Stomach (tissue), 9 donors: ENCODE measurements around the gene PHACTR3. TPM values are rescaled to one million over a fixed set of nuclear protein-coding genes. Genes with fewer than 3 reads are reported as not detected.
A peak's percentile ranks its signal among the peaks of the same experiment; 100 is the strongest.

Experiments used
- DNase-seq, 2 donors: peaks; one replicate each; pipeline versions ENCODE4 v3.0.0 to v3.0.0-alpha.2; 2013 to 2019
- H3K27ac ChIP-seq, 5 donors: fragments of 200-600 bp in 4 of 5; sonication (generic) in 4 of 5; one replicate each; pipeline ENCODE4 v1.5.1; 2013 to 2019; ENCODE audit warnings: mild to moderate bottlenecking in 1 of 5, moderate library complexity in 1 of 5
- H3K27me3 ChIP-seq, 3 donors: fragments of 200-600 bp; sonication (generic); one replicate each; pipeline ENCODE4 v1.5.1; 2017 to 2019; ENCODE audit warnings: mixed run types in 1 of 3
- H3K36me3 ChIP-seq, 4 donors: fragments of 200-600 bp; sonication (generic); 1 replicate in 3 of 4; 2 replicates in 1 of 4; pipeline ENCODE4 v1.5.1; 2016 to 2019
- H3K4me1 ChIP-seq, 4 donors: fragments of 200-600 bp; sonication (generic); one replicate each; pipeline ENCODE4 v1.5.1; 2016 to 2019
- H3K4me3 ChIP-seq, 4 donors: fragments of 200-600 bp; sonication (generic) in 3 of 4; one replicate each; pipeline ENCODE4 v1.5.1; 2016 to 2019; ENCODE audit warnings: mild to moderate bottlenecking in 1 of 4
- H3K9me3 ChIP-seq, 4 donors: fragments of 200-600 bp; sonication (generic); one replicate each; pipeline ENCODE4 v1.5.1; 2016 to 2019
- EP300 ChIP-seq: sonication (generic); formaldehyde crosslinking; IDR thresholded peaks from one replicate; pipeline ENCODE4 v1.6.1; 2017; ENCODE audit warnings: antibody characterized with exemption
- POLR2A ChIP-seq, 4 donors: fragments of 450-650 bp; IDR thresholded peaks; one replicate each; pipeline ENCODE4 v1.6.1; 2016; ENCODE audit warnings: antibody characterized with exemption in 4 of 4, control low read depth in 2 of 4, mild to moderate bottlenecking in 1 of 4, moderate library complexity in 1 of 4
- POLR2AphosphoS5 ChIP-seq, 3 donors: sonication (generic); formaldehyde crosslinking; IDR thresholded peaks; one replicate each; pipeline ENCODE4 v1.6.1; 2016; ENCODE audit warnings: antibody characterized with exemption in 3 of 3
- WGBS, 5 donors: extraction: QIAGEN DNeasy Blood & Tissue Kit in 3 of 5; methylation state at CpG; one replicate each; pipeline versions ENCODE4 v1.1.5 to v1.1.7; 2013 to 2018; 5-methylcytosine and 5-hydroxymethylcytosine counted together
- intact Hi-C: fragments of 100-400 bp; cut with DNase I; formaldehyde crosslinking; loops from one replicate; pipeline ENCODE4 v1.15.1; 2023; ENCODE audit warnings: low total_unique reads
- polyA plus RNA-seq, 3 donors: library from polyadenylated mRNA; stranded (reverse); fragments of 200-250 nt; gene quantifications; one replicate each; pipeline ENCODE4 v1.2.3, GENCODE V29; 2013
- total RNA-seq, 5 donors: library from RNA; depleted of rRNA; stranded (reverse); fragments of >200 nt; gene quantifications; one replicate each; pipeline versions ENCODE4 v1.1.0 to v1.2.3, GENCODE V29; 2014 to 2016
- TF ChIP-seq, protein P1 (sequence below), 7 experiments: fragments of 450-650 bp in 4 of 7; fragments of 200-600 bp in 3 of 7; sonication (generic) in 3 of 7; IDR thresholded peaks; one replicate each; pipeline ENCODE4 v1.5.1; 2016 to 2019; ENCODE audit warnings: antibody characterized with exemption in 7 of 7, control low read depth in 2 of 7, mild to moderate bottlenecking in 1 of 7
- donor health status: healthy with polysubstance abuse.
- donor health status: Bipolar disorder and iron deficiency.
- donor health status: healthy.

PHACTR3 gene
- total and polyA plus RNA-seq, 8 donors = 0.55 to 3.7 (median 3.2) TPM; not detected in 3

DNA sequence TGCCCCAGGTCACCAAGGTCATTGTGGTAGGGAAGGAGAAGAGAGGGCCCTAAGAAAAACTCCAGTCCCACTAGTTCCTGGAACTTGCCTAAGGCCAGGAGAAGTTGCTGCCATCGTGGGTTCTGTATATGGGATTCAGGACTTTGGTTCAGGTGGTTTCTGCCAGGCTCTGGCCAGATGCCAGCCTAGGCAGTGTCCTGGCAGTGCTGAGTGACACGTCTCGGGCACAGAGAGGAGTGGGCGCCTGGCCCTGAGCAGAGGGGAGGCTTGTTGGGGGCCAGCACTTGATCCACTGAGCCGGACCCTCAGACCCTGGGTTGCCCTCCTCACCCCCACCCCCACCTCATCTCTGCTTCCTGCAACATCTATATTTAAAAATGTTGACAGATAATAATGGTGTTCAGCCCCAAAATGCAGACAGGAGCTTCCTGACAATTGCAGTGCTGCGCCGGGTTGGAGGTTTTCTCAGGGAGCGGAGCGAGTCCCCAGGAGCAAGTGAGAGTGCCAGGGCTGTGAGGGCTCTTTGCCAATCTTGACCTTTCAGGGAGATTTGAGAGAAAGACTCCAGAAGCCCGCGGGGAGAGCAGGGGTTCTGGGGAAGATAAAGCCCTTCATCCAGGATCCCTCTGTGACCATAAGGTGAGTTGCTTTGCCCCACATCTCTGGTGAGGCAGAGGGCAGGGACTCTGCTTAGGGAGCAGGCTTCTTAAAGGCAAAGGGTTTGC, 71.9 kb downstream of the PHACTR3 start:
- H3K27me3 ChIP-seq = peaks cover 0 to 50% (median 7%) of the 10 kb centered on the region in 3 donors
- no peak overlapping the region for H3K27ac ChIP-seq
- DNase-seq = no peak
- no peak overlapping the region for H3K4me3 ChIP-seq
- no peaks in the 10 kb centered on the region for H3K36me3 ChIP-seq
- no peaks in the 10 kb centered on the region for H3K9me3 ChIP-seq
- TF ChIP-seq POLR2A (IDR thresholded peaks at IDR 0.05) = no peak
- TF ChIP-seq POLR2AphosphoS5 (IDR thresholded peaks at IDR 0.05) = no peak
- no peak for TF ChIP-seq EP300
- TF ChIP-seq, protein P1, sequence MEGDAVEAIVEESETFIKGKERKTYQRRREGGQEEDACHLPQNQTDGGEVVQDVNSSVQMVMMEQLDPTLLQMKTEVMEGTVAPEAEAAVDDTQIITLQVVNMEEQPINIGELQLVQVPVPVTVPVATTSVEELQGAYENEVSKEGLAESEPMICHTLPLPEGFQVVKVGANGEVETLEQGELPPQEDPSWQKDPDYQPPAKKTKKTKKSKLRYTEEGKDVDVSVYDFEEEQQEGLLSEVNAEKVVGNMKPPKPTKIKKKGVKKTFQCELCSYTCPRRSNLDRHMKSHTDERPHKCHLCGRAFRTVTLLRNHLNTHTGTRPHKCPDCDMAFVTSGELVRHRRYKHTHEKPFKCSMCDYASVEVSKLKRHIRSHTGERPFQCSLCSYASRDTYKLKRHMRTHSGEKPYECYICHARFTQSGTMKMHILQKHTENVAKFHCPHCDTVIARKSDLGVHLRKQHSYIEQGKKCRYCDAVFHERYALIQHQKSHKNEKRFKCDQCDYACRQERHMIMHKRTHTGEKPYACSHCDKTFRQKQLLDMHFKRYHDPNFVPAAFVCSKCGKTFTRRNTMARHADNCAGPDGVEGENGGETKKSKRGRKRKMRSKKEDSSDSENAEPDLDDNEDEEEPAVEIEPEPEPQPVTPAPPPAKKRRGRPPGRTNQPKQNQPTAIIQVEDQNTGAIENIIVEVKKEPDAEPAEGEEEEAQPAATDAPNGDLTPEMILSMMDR (IDR thresholded peaks at IDR 0.05) = no peak
- intact Hi-C loops = no loop called here
- H3K4me1 ChIP-seq = peaks cover 0 to 7% (median 0%) of the 10 kb centered on the region in 4 donors
- 57 to 69% (median 63%) methylated on average over 11 of the region's 11 CpGs for WGBS, 5 donors

DNA sequence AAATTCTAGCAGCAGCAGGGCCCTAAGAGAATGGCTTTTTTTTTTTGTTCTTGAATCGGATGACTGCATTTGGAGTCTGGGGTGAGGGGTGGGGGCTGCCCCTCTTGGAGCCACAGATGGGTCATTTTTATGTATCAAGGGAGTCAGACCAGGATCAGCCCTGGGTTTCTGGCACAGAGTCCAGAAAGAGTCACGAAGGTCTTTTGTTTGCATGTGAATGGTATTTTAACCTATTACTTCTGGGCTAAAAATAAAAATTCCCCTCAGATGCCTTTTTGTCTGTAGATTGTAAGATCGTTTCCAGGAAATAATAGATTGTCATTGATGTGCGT, 72.5 kb downstream of the PHACTR3 start:
- Histone ChIP-seq H3K4me3 (no peak overlapping the region), H3K27ac (no peak overlapping the region), H3K27me3 (peaks cover 0 to 50% (median 7%) of the 10 kb centered on the region in 3 donors), H3K36me3 (no peaks in the 10 kb centered on the region), H3K4me1 (peaks cover 0 to 7% (median 0%) of the 10 kb centered on the region in 4 donors), H3K9me3 (no peaks in the 10 kb centered on the region)
- intact Hi-C loops = no loop called here
- TF ChIP-seq EP300 = no peak
- no peak for TF ChIP-seq POLR2AphosphoS5 (IDR thresholded peaks at IDR 0.05)
- no peak for TF ChIP-seq POLR2A (IDR thresholded peaks at IDR 0.05)
- TF ChIP-seq, protein P1 (IDR thresholded peaks at IDR 0.05) = no peak
- no peak for DNase-seq
- 18 to 44% (median 39%) methylated on average over 4 of the region's 4 CpGs for whole genome bisulfite sequencing, 5 donors

DNA sequence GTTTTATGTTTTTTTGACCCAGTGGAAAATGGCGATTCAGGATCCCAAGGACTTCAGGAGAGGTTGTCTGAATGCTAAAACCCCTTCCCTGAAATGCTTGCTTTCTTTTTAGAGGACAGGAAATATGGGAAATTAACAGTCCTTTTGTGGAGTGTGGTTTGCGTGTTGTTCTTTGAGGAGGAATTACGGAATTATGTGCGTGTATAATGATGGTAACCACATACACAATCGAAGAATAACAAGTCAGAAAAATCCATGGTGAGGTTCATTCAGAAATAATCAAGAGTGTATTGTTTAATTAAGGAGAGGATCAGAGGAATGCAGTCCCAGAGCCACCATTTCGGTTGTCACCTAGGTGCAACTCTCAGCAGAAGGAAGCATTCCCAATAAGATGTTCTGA, 73.2 kb downstream of the PHACTR3 start:
- 69 to 82% (median 80%) methylated on average over 6 of the region's 6 CpGs for WGBS, 5 donors
- intact Hi-C loops = no loop called here
- Histone ChIP-seq H3K36me3 (no peaks in the 10 kb centered on the region), H3K4me1 (peaks cover 0 to 7% (median 0%) of the 10 kb centered on the region in 4 donors), H3K27ac (no peak overlapping the region), H3K27me3 (peaks cover 0 to 53% (median 7%) of the 10 kb centered on the region in 3 donors), H3K4me3 (no peak overlapping the region), H3K9me3 (no peaks in the 10 kb centered on the region)
- no peak for DNase-seq
- TF ChIP-seq POLR2A (IDR thresholded peaks at IDR 0.05) (no peak), POLR2AphosphoS5 (IDR thresholded peaks at IDR 0.05) (no peak), EP300 (no peak)
- TF ChIP-seq, protein P1 (IDR thresholded peaks at IDR 0.05) = no peak

DNA sequence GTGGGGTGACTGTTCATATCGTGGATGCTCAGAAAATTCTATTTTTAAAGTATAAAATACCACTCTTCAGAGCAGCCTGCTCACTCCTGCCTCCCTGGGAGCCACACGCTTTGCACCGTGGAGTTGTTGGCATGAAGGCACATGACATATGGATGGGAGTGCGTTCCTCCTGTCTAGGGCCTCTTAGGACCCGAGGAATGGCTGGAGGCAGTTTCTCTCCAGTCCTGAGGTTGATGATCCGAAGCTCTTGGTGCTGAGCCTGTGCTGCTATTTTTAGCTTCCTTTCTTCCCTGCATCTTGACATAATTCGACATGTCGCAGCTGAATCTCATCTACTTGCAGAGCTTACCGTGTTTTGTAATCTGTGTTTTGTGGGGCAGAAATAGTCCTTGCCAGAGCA, 73.9 kb downstream of the PHACTR3 start:
- WGBS, 5 donors = 44 to 54% (median 52%) methylated on average over 9 of the region's 9 CpGs
- no peak overlapping the region for H3K4me3 ChIP-seq
- intact Hi-C loops = no loop called here
- no peaks in the 10 kb centered on the region for H3K36me3 ChIP-seq
- peaks cover 0 to 53% (median 7%) of the 10 kb centered on the region in 3 donors for H3K27me3 ChIP-seq
- peaks cover 0 to 7% (median 0%) of the 10 kb centered on the region in 4 donors for H3K4me1 ChIP-seq
- no peaks in the 10 kb centered on the region for H3K9me3 ChIP-seq
- peak in 1 of 2 donors; percentile 52 for DNase-seq
- H3K27ac ChIP-seq = no peak overlapping the region
- TF ChIP-seq EP300 = no peak
- TF ChIP-seq POLR2AphosphoS5 (IDR thresholded peaks at IDR 0.05) = no peak
- TF ChIP-seq, protein P1 (IDR thresholded peaks at IDR 0.05) = no peak
- TF ChIP-seq POLR2A (IDR thresholded peaks at IDR 0.05) = no peak
